Stimulated activated CD4-positive, alpha-beta T cell treated with anti-CD3 and anti-CD28 coated beads, TNF-alpha, amount 100 ng/mL, for 48 hours (primary cell): ENCODE data around the gene PDGFA.

Experiments
- DNase-seq, 3 donors: peaks; one replicate each; pipeline ENCODE4 v3.0.0-alpha.2; 2020; ENCODE audit warnings: low read depth in 3 of 3

The PDGFA gene

DNA sequence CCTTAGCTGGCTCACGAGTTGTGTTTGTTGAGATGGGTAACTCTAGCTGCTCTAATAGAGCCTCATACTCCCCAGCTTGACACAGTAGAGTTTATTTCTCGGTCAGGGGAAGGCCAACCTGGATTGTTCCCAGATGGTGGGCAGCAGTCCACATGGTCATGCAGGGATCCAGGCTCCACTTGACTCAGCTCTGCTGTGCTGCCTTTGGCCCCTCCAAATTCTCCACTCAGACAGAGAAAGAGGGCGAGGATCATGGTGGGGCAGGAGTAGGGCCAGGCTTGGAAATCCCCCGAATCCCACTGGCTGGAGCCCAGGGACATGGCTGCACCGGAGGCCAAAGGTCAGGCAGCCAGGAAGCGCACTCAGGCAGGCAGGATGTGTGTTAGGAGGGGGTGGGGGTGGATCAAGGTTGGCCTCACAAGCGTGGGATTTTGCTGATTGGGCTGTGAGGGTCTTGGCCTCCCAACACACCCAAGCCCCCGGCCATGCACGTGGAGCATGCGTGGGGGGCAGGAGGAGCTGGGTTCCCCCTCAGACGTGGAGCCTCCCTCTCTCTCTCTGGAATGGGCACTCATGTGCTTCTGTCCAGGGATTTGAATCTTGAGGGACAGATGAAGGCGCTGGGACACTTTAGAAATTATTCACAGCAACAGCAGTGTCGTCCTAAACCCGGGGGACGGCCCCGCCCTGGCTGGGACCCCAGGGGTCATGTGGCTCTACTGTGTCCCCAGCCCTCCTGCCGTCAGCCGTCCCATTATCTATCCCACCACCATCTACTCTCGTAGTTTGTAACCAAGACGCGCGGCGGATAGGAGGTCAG, 44.8 kb downstream of the PDGFA start:
- no peak for DNase-seq

DNA sequence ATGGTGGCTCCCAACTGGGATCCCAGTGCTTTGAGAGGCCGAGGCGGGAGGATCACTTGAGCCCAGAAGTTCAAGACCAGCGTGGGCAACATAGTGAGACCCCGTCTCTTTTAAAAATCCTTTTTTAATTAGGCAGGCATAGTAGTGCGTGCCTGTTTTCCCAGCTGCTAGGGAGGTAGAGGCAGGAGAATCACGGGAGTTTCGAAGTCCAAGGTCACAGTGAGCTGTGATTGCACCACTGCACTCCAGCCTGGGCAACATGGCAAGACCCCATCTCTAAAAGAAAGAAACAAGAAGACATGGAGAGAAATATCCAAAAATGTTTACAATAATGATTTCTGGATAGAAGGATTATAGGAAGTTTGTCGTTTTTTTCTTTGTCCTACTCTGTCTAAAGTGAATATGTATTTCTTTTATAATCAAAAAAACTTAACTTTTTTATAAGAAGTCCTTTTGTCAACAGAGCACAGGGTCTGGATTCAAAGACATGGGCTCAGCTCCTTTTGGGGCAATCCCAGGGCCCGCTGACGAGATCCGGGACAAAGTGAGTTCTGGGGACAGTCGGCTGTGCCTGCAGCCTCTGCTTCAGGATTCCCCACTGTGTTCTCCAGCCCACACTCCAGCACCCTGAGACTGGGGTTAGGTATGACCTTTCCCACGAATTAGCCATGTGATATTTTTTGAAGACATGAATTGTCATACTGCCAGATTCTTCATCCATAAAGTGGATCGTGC, 45.6 kb downstream of the PDGFA start:
- no peak for DNase-seq

DNA sequence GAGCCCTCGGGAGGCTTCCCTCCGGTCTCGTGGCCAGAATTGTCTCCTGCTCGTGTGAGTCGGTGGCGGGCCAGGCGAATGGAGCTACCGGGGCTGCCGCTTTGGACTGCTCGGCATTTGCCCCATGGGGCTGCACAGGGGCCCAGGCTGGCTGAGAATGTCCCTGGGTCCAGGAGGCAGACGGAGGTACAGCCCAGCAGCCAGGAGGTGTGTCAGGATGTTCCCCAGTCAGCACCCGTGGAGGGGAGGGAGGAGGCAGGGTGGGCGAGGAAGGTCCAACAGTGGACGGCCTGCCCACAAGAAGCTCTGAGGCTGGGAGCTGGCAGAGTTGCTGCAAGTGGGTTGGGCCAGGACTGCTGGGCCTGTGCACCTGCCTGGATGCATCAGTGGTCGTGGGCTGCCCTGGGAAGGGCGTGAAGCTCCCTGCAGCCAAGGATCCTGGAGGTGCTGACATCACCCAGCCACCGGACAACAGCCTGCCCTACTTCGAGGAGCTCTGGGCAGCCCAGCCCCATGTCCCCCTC, 46.4 kb downstream of the PDGFA start:
- no peak for DNase-seq

DNA sequence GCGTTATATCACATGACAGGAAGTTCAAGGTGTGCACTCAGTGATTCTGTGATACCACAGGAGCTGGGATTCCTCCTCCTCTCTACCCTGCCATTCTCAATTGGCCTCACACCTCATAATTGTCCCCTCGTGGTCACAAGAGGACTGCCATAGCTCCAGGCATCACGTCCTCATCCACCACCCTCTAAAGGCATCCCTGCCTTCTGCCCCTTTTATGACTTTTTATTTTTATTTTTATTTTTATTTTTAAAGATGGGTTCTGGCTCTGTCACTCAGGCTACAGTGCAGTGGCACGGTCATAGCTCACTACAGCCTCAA, 47.0 kb downstream of the PDGFA start:
- no peak for DNase-seq

DNA sequence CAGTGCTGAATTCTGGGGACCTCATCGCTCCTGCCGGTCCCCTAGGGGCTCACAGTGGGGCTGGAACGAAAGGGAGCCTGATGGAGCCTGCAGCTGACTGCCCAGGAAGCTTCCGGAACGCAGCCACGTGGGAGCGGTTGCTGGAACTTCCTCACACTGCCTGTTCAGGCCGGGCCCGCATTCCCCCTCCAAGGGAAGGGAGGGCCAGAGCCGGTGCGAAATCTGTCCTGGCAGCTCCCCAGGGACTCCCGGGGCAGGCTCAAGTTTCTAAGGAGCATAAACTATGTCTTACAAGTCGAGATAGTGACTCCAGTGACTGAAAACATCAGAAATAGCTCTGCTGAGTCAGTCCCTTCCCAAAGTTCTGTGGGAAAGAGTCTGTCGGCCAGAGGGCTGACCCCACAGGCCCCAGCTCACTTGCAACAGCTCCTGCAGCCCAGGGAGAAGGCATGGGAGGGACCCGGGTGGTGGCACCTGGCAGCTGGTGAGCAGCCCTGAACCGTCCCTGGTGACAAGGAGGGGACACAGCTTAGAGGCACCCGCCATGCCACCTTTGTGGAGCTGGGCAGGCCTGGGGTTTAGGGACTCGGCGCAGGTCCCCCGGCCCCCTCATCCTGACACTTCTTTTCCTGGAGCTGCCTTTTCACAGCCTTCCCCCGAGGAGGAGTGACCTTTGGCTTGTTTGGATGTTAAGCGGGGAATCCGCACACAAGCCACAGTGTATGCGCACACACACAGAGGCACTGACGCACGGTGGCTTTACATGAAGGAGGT, 47.6 kb downstream of the PDGFA start:
- DNase-seq = no peak

DNA sequence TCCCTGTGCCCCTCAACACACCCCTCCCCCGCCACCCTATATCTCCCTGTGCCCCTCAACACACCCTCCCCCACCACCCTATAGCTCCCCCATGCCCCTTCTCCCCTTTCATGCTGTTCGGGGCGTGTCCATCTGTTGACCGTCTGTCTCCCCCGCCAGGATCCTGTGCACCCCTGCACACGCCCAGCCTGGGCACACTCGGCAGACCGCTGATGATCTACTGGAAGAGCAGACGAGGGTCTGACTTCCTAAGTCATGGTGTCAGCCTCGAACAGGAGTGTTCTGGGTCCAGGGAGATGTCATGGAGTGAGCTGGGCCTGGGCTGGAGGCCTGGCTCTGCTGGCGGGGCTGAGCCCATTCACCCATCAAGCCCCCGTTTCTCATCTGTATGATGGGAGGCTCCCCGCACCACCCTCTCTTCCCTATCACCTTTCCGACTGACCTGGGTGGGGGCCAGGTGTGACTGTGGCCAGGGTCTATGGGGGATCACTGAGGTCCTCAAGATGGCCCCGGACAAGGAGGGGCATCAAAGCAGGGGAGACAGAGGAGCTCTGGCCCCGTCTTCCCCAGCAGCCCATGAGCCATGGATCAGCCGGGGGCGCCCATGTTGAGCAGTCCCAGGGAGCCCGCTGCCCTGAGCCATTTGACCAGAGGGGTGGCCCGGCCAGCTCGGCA, 48.3 kb downstream of the PDGFA start:
- no peak for DNase-seq

DNA sequence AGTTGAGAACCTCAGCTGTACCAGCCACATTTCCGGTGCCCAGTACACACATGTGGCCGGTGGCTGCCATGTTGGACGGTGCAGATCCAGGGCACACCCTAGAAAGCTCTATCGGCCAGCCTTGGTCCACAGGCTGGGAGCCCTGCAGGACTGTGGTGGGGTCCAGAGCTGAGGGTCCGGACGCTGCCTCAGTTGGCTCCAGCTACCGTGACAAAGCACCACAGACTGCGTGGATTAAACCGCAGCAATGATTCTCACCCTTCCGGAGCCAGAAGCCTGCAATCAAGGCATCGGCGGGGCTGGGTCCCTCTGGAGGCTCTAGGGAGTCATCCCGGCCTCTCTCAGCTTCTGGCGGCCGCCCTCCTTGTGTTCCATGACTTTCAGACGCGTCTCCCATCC, 50.1 kb downstream of the PDGFA start:
- DNase-seq = no peak

DNA sequence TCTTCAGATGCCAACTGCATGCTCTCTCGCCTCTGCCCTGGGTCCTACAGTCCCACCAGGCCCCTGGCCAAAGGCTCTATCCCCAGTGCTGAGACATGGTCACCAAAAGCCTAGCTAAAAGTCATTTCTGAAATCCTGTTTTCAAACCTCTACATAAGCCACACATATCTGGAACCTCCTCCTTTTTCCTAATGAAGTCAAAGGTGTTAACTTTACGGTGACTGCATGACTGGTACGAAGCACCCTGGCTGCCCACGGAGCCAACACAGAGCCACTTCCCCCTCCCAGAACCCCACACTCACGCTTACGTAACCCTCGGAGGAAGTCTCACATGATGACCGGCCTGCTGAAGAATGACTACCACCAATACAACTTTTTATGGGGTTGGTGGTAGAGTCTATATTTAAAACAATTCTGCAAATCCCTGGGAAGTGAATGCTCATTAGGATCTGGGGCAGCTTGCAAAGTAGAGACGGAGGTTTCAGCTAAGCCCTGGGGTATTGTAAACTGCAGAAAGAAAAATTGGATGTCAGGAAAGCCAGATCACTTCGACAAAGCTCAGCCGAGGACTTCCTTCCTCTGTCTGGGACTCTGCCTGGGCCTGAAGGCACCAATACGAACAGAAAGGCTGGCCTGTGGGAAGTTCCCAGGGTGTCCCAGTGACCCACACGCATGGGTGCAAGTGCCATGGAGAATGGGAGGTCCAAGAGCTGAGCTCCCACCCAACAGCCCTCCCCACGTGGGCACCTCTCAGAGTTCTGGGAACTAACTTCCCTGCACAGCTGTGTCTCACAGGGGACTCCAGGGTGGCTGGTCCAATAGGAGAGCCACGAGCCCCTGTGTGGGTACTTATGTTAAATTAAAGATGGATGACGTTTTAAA, 50.7 kb downstream of the PDGFA start:
- no peak for DNase-seq

DNA sequence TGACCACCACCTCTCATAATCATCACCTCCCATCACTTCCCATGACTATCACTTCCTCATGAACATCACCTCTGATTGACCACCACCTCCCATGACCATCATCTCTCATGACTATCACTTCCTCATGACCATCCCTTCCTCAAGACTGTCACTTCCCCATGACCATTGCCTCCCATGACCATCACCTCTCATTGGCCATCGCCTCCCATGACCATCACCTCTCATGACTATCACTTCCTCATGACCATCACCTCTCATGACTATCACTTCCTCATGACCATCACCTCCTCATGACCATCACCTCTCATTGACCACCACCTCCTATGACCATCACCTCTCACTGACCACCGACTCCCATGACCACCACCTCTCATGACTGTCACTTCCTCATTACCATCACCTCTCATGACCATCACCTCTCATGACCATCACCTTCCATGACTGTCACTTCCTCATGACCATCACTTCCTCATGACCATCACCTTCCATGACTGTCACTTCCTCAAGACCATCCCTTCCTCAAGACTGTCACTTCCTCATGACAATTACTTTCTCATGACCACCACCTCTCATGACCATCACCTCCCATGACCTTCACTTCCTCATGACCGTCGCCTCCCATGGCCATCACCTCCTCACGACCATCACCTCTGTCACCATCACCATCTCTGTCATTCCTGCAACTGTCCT, 51.6 kb downstream of the PDGFA start:
- no peak for DNase-seq

DNA sequence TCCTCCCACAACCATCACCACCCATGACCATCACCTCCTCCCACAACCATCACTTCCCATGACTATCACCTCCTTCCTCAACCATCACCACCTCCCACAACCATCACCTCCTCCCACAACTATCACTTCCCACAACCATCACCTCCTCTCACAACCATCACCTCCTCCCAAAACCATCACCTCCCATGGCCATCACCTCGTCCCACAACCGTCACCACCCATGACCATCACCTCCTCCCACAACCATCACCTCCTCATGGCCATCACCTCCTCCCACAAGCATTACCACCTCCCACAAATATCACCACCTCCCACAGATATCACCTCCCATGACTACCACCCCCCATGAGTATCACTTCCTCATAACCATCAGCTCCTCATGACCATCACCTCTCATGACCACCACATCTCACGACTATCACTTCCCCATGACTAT, 52.2 kb downstream of the PDGFA start:
- no peak for DNase-seq

DNA sequence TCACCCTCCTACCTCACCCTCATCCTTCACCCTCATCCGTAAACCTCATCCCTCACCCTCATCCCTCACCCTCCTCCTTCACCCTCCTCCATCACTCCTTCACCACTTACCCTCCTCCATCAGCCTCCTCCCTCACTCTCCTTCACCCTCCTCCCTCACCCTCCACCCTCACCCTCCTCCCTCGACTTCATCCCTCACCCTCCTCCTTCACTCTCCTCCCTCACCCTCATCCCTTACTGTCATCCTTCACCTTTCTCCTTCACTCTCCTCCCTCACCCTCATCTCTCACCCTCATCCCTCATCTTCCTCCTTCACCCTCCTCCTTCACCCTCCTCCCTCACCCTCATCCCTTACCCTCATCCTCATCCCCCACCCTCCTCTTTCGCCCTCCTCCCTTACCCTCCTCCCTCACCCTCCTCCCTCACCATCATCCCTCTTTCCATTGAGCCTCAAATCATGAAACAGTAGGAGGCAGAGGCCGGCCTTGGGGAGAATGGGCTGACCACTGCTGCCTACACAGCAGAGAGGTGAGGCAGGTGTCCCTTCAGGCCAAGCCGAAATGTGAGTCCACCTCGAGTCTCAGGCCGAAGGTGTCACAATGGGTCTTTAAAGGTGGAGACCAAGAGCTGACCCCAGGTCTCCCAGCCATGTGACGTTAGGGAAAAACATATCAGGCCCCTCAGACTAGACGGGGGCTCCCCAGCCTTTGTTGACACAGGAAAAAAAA, 53.0 kb downstream of the PDGFA start:
- no peak for DNase-seq

DNA sequence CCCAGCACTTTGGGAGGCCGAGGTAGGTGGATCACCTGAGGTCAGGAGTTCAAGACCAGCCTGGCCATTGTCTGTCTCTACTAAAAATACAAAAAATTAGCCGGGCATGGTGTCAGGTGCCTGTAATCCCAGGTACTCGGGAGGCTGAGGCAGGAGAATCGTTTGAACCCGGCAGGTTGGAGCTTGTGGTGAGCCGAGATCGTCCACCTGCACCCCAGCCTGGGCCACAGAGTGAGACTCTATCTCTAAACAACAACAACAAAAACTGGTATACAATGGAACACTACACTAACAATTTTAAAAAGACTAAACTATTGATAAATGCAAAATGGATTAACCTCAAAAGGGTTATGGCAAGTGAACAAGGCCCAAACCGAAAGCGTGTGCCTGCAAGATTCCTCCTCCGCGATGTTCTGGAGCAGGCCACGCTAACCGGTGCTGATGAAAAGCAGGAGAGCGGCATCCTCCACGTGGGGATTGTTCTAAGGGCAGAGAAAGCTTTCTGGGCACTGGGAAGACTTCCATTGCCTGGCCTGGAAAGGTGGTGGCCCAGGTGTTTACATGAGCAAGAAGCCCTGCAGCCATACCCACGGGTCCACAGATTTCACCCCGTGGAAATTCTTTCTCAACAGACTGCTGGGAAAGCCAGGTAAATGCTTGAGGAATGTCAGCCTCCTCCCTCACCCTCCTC, 53.8 kb downstream of the PDGFA start:
- no peak for DNase-seq

DNA sequence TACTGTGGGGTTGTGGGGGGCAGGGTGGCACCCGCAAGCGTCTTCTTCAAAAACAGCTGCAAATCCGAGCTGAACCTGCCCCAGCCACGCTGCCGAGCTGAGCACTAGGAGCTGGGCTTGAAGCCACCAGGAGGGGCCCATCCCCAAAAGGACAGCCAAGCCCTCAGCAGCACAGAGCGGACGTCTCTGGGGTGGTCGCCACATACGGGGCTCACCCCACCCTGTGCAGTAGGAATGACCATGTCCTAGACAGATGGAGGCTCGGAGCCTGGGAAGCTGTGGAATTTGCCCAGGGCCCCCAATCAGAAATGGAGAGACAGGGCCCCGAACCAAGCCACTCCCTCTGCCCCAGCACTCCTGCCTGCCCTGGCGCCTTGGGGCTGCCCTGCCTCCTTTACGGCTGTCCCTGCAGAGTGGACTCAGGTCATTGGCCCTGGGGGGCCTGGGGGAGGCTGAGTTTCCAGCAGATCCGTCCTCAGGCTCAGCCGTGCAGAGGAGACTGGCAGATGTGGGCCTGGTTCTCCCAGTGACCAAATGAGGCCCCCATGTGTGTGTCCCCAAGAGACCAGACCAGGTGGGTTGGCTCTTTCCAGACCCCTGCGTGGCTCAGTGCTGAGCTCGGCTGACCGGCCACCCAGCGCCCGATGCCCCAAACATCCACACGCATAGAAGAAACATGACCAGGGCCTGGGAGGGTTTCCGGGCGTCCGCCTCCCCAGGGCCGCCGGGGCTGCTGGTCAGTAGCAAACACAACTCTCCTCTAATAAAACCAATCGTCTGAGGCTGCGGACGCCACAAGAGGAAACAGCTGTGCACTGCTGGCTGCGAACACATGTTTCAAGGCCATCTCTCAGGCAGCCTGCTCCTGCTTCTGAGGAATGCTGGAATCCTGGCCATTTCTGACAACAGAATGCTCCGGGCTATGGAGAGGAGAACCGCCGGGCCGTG, 54.9 kb downstream of the PDGFA start:
- DNase-seq = no peak

DNA sequence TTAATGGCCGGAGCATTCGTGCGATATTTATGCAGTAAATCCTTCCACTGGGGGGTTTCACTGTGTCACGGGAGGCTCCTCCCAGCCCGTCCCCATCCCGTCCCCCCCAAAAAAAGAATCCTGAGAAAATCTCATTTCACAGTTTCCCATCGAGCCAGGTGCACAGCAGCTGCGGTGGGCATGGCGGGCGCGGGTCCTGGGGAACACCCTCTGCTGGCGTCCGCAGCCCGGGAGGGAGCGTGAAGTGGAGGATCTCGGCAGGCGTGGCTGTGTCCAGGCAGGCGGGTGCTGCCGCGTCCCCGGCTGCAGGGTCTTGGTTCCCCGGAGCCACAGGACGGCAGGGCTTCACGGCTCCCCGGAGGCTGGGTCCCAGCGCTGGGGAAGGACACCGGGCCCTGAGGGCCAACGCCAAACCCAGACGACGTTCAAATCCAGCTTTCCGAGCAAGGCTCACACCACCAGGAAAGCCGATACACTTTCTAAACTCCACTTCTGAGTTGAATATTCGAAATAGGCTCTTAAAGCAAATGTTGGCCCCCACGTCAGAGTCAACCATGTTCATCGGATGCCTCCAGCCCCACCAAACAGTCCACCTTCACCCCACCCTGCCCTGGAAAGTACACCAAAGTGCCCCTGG, 55.7 kb downstream of the PDGFA start:
- DNase-seq = no peak

DNA sequence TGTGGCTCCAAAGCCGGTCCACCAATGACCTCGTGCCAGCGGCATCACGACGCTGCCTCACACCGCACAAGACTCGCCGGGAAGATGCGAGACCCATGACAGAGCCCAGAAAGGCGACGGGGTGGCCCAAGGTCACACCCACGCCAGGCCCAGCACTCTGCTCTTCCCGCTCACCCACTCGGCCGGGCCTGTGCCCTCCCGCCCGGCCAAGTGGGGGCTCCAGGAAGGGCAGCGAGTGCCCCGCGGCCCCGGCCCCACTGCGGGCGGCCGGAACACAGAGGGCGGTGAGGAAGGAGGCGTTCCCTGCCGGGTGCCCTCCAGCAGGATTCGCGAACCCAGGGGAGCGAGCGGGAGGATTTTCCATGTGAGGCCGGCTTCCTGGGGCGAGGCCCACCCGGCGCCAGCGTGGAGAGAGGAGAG, 56.3 kb downstream of the PDGFA start:
- no peak for DNase-seq

DNA sequence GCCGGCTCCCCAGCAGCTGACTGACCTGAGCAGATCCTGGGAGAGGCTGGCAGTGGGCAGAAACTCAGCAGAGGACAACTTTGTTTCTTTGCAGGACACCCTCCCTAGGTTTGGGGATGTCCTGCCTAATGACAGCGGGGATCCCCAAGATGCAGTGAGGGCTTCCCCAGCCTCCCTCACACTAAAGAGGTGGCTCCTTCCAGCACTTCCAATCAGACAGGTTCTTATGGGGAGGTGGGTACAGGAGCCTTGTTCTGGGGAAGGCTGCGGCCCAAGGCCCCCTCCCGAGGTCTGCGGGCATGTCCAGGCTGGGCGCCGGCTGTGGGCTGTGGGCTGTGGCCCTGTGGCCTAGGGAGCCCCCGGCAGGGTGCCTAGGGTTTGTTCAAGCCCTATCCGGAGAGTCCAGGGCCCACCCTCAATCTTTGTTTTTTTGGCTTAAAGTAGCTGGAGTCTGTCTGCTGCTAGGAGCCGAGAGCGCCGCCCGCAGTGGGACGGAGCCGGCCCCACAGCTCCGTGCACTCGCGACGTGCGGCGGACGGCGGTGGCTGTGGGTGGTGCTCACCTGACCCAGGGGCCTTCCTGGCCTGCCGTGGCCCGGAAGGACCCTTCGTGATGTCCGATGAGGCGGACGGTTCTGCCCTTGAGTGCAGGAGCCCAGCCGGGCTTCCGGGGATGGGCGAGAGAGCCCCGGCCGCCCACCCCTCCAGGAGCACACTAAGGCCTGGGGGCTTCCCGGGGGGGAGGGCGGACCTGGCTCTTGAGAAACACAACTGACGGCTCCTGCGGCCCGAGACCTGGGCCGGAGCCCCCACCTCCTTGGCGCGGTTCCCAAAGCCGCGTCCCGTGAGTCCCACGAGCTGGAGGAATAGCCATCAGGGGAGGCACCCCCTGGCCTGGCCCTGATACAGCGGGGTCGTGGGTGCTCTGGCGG, 57.2 kb downstream of the PDGFA start:
- no peak for DNase-seq
